GM23338 (cell line): ENCODE data around the gene CIPC. TPM values are rescaled to one million over a fixed set of nuclear protein-coding genes. Genes with fewer than 3 reads are reported as not detected.
A peak's percentile ranks its signal among the peaks of the same experiment; 100 is the strongest.

Source experiments
- ATAC-seq: fragments of 200-7000 bp; cut with Tn5 transposase; 3 replicates; pipeline ENCODE4 v1.9.1; 2020
- DNase-seq: peaks from one replicate; pipeline ENCODE4 v3.0.0-alpha.2; 2015; ENCODE audit warnings: low spot score
- H2AFZ ChIP-seq: fragments of 200-600 bp; sonication (generic); 2 replicates; pipeline ENCODE4 v1.8.0; 2016; ENCODE audit warnings: antibody characterized with exemption, mild to moderate bottlenecking, moderate library complexity
- H3F3A ChIP-seq: fragments of 200-600 bp; sonication (generic); replicated peaks from 2 replicates; pipeline ENCODE4 v1.8.0; 2017; ENCODE audit warnings: antibody characterized with exemption, mixed run types, low read depth
- H3K27ac ChIP-seq: fragments of 200-600 bp; sonication (generic); 2 replicates; pipeline ENCODE4 v1.6.1; 2016; ENCODE audit warnings: low read depth
- H3K27me3 ChIP-seq: fragments of 200-600 bp; sonication (generic); 2 replicates; pipeline ENCODE4 v1.8.0; 2016; ENCODE audit warnings: mild to moderate bottlenecking, mixed run types, moderate library complexity; ENCODE audit not compliant: insufficient read depth
- H3K36me3 ChIP-seq: fragments of 200-600 bp; sonication (generic); 2 replicates; pipeline ENCODE4 v1.8.0; 2016; ENCODE audit warnings: mild to moderate bottlenecking; ENCODE audit not compliant: insufficient read depth
- H3K4me1 ChIP-seq: fragments of 200-600 bp; sonication (generic); 2 replicates; pipeline ENCODE4 v1.8.0; 2016; ENCODE audit warnings: mild to moderate bottlenecking, moderate library complexity; ENCODE audit not compliant: insufficient read depth
- H3K4me2 ChIP-seq: fragments of 200-600 bp; sonication (generic); 2 replicates; pipeline ENCODE4 v1.7.1; 2017; ENCODE audit warnings: mixed run types
- H3K4me3 ChIP-seq: fragments of 200-600 bp; sonication (generic); 2 replicates; pipeline ENCODE4 v1.6.1; 2016; ENCODE audit warnings: mixed run types
- H3K79me2 ChIP-seq: fragments of 200-600 bp; sonication (generic); replicated peaks from 2 replicates; pipeline ENCODE4 v1.8.0; 2017; ENCODE audit warnings: mild to moderate bottlenecking; ENCODE audit not compliant: insufficient read depth
- H3K9me2 ChIP-seq: fragments of 200-600 bp; sonication (generic); 2 replicates; pipeline ENCODE4 v1.8.0; 2017; ENCODE audit not compliant: insufficient read depth
- H4K20me1 ChIP-seq: fragments of 200-600 bp; sonication (generic); replicated peaks from 2 replicates; pipeline ENCODE4 v1.8.0; 2017; ENCODE audit warnings: mild to moderate bottlenecking; ENCODE audit not compliant: insufficient read depth
- H3K27ac Mint-ChIP-seq: 2 replicates; pipeline ENCODE4 v1.8.0; 2020; ENCODE audit warnings: inconsistent platforms, mild to moderate bottlenecking, moderate library complexity, mixed read lengths
- H3K27me3 Mint-ChIP-seq: 3 replicates; pipeline ENCODE4 v1.8.0; 2022; ENCODE audit warnings: low read depth, mild to moderate bottlenecking, moderate library complexity, mixed read lengths, inconsistent platforms; ENCODE audit not compliant: insufficient read depth, poor library complexity
- H3K36me3 Mint-ChIP-seq: 3 replicates; pipeline ENCODE4 v1.8.0; 2021; ENCODE audit warnings: low read depth, mild to moderate bottlenecking, inconsistent platforms, moderate library complexity, mixed read lengths
- H3K4me1 Mint-ChIP-seq: 3 replicates; pipeline ENCODE4 v1.8.0; 2020; ENCODE audit warnings: mild to moderate bottlenecking, inconsistent platforms, mixed read lengths
- H3K4me3 Mint-ChIP-seq: 3 replicates; pipeline ENCODE4 v1.8.0; 2021; ENCODE audit warnings: moderate library complexity, mild to moderate bottlenecking, inconsistent platforms, mixed read lengths
- H3K9me3 Mint-ChIP-seq: 3 replicates; pipeline ENCODE4 v1.8.0; 2020; ENCODE audit warnings: moderate library complexity, mild to moderate bottlenecking, inconsistent platforms, mixed read lengths
- JUNB ChIP-seq: IDR thresholded peaks from one replicate; pipeline ENCODE4 v1.6.1; 2016; ENCODE audit warnings: antibody characterized with exemption; ENCODE audit not compliant: unreplicated experiment
- NANOG ChIP-seq: IDR thresholded peaks from 2 replicates; pipeline ENCODE4 v1.6.1; 2016; ENCODE audit warnings: antibody characterized with exemption, borderline replicate concordance
- POLR2AphosphoS5 ChIP-seq: IDR thresholded peaks from 2 replicates; pipeline ENCODE4 v1.6.1; 2016; ENCODE audit warnings: antibody characterized with exemption, low read depth
- ZNF114 ChIP-seq: fragments of 250-450 bp; sonication (Bioruptor Pico); IDR thresholded peaks from 2 replicates; pipeline ENCODE4 v1.5.0; 2020; ENCODE audit warnings: mild to moderate bottlenecking, moderate library complexity
- ZNF462 ChIP-seq: fragments of 250-450 bp; sonication (Bioruptor Pico); IDR thresholded peaks from 2 replicates; pipeline ENCODE4 v1.5.0; 2020; ENCODE audit warnings: mild to moderate bottlenecking, moderate library complexity
- polyA plus RNA-seq: library from polyadenylated mRNA; unstranded; fragments of >200 nt; fragmentation: Nextera tagmentation; extraction: Ambion mirVana; gene quantifications from 2 replicates; pipeline ENCODE4 v1.2.1, GENCODE V29; 2016
- total RNA-seq: library from RNA; depleted of rRNA; stranded (reverse); fragments of >200 nt; shearing (Covaris generic); gene quantifications from 2 replicates; pipeline ENCODE4 v1.2.3, GENCODE V29; 2014

The CIPC gene
- total and polyA plus RNA-seq, 2 experiments from 2014 or later, result 8.1 to 36.9 TPM

GRCh38 chr14:77099425-77100167, 1.5 kb downstream of the CIPC start (continued):
- TF ChIP-seq ZNF114 (CRISPR knock-in tag), result no peak
- no peak for TF ChIP-seq POLR2AphosphoS5
- no peak for TF ChIP-seq ZNF462 (CRISPR knock-in tag)

- Histone ChIP-seq H3K27me3 (no peaks in the 10 kb centered on the region), H3K36me3 (no peaks in the 10 kb centered on the region), H3K27ac (peak overlapping the region; percentile 52; the same call in 1 of the 2 replicates), H2AFZ (no peak overlapping the region), H3K4me2 (no peak overlapping the region), H3K9me2 (no peaks in the 10 kb centered on the region), H3K79me2 (peaks cover 74% of the 10 kb centered on the region), H3K4me3 (no peak overlapping the region), H4K20me1 (peaks cover 3% of the 10 kb centered on the region; the same call in 1 of the 2 replicates), H3F3A (peaks cover 7% of the 10 kb centered on the region; the same call in 1 of the 2 replicates), H3K4me1 (peaks cover 45% of the 10 kb centered on the region)
- peaks cover 8% of the 10 kb centered on the region for H3K27me3 Mint-ChIP-seq
- no peaks in the 10 kb centered on the region for H3K36me3 Mint-ChIP-seq
- ATAC-seq (no peak), DNase-seq (no peak)
- H3K9me3 Mint-ChIP-seq, result no peaks in the 10 kb centered on the region; the same call in 2 of the 3 replicates
- peaks cover 57% of the 10 kb centered on the region for H3K4me1 Mint-ChIP-seq
- no peak overlapping the region for H3K27ac Mint-ChIP-seq
- no peak overlapping the region for H3K4me3 Mint-ChIP-seq
- TF ChIP-seq NANOG, result no peak
- no peak for TF ChIP-seq JUNB
These were observed 2.9 kb downstream of the CIPC start for GRCh38 chr14:77100961-77101360.
